Measurements from ENCODE around the gene SLC4A8. TPM values are rescaled to one million over a fixed set of nuclear protein-coding genes. Genes with fewer than 3 reads are reported as not detected.

The SLC4A8 gene
- total and polyA plus RNA-seq, 9 of the 15 experiments (the other 6 are each of a cell fraction or from before 2014, with no cell fraction given): 0.04 to 1.5 (median 0.12) TPM; not detected in 2

GRCh38 chr12:51546097-51546496, 121.5 kb downstream of the SLC4A8 start (continued):
- TF ChIP-seq HOMEZ (CRISPR knock-in tag; IDR thresholded peaks at IDR 0.05): no peak
- no peak for TF ChIP-seq GATAD2B (IDR thresholded peaks at IDR 0.05; ENCODE audit: borderline replicate concordance)
- TF ChIP-seq ZNF239 (CRISPR knock-in tag; IDR thresholded peaks at IDR 0.05): no peak

GRCh38 chr12:51547606-51548005, 123.0 kb downstream of the SLC4A8 start:
- H2AFZ ChIP-seq (ENCODE audit: low read depth, low read length): no peak overlapping the region
- ATAC-seq (no peak), FAIRE-seq (no peak), DNase-seq (ENCODE audit: extremely low read depth in 1 of 4, low spot score in 3 of 4) (no peak)
- no TSS peak for BruUV-seq (replicated peaks)
- no peak overlapping the region for H3K4me3 ChIP-seq
- no peaks in the 10 kb centered on the region for H3K9me1 ChIP-seq (ENCODE audit: control insufficient read depth, insufficient read depth, low read length)
- H3K27me3 ChIP-seq (ENCODE audit: control insufficient read depth in 2 of 2, insufficient read depth in 2 of 2, low read length in 2 of 2): peaks cover 4 to 5% of the 10 kb centered on the region in 2 experiments; a peak in 2 of 5 replicates
- POLR2A ChIA-PET: no interaction called here
- intact Hi-C loops (cut with micrococcal nuclease): no loop called here
- H3K79me2 ChIP-seq (ENCODE audit: control insufficient read depth, insufficient read depth, low read length): no peaks in the 10 kb centered on the region
- CTCF ChIA-PET (ENCODE audit: low intra/inter-chr PET ratio): no interaction called here
- H3K9ac ChIP-seq (ENCODE audit: insufficient read depth in 1 of 2, low read depth in 2 of 2, low read length in 2 of 2): no peak overlapping the region
- 0% methylated on average over 6 of the region's 6 CpGs for WGBS (ENCODE audit: insufficient coverage, low coverage, missing lambda C conversion rate)
- H3K4me1 ChIP-seq (replicated peaks in 1 of 2; ENCODE audit: control insufficient read depth in 2 of 2, insufficient read depth in 2 of 2, low read length in 2 of 2): no peaks in the 10 kb centered on the region
- no peaks in the 10 kb centered on the region for H3K36me3 ChIP-seq (ENCODE audit: control insufficient read depth, insufficient read depth, low read length)
- in situ Hi-C loops (cut with MboI): no loop called here
- H3K27ac ChIP-seq (ENCODE audit: extremely low read depth, low read depth, low read length): no peak overlapping the region
- H3K4me2 ChIP-seq (ENCODE audit: insufficient read depth, low read length): no peak overlapping the region
- H3K9me3 ChIP-seq (replicated peaks; ENCODE audit: control insufficient read depth, insufficient read depth, low read depth, low read length): no peaks in the 10 kb centered on the region
- no peaks in the 10 kb centered on the region for H4K20me1 ChIP-seq (replicated peaks; ENCODE audit: control insufficient read depth, insufficient read depth, low read length)
- TF ChIP-seq, protein P1, sequence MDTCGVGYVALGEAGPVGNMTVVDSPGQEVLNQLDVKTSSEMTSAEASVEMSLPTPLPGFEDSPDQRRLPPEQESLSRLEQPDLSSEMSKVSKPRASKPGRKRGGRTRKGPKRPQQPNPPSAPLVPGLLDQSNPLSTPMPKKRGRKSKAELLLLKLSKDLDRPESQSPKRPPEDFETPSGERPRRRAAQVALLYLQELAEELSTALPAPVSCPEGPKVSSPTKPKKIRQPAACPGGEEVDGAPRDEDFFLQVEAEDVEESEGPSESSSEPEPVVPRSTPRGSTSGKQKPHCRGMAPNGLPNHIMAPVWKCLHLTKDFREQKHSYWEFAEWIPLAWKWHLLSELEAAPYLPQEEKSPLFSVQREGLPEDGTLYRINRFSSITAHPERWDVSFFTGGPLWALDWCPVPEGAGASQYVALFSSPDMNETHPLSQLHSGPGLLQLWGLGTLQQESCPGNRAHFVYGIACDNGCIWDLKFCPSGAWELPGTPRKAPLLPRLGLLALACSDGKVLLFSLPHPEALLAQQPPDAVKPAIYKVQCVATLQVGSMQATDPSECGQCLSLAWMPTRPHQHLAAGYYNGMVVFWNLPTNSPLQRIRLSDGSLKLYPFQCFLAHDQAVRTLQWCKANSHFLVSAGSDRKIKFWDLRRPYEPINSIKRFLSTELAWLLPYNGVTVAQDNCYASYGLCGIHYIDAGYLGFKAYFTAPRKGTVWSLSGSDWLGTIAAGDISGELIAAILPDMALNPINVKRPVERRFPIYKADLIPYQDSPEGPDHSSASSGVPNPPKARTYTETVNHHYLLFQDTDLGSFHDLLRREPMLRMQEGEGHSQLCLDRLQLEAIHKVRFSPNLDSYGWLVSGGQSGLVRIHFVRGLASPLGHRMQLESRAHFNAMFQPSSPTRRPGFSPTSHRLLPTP (IDR thresholded peaks at IDR 0.05; ENCODE audit: borderline replicate concordance, extremely low read depth, insufficient read length): no peak
- TF ChIP-seq ERF (CRISPR knock-in tag; IDR thresholded peaks at IDR 0.05) (no peak), HEY1 (CRISPR knock-in tag; IDR thresholded peaks at IDR 0.05; ENCODE audit: borderline replicate concordance) (no peak), PHF8 (IDR thresholded peaks at IDR 0.05; ENCODE audit: borderline replicate concordance, low read length) (no peak), DACH1 (IDR thresholded peaks at IDR 0.05; ENCODE audit: partially characterized antibody) (no peak), PYGO2 (tag; IDR thresholded peaks at IDR 0.05) (no peak), ZBTB5 (IDR thresholded peaks at IDR 0.05) (no peak), PTTG1 (tag; IDR thresholded peaks at IDR 0.05; ENCODE audit: low read depth) (no peak)
- TF ChIP-seq, protein P2, sequence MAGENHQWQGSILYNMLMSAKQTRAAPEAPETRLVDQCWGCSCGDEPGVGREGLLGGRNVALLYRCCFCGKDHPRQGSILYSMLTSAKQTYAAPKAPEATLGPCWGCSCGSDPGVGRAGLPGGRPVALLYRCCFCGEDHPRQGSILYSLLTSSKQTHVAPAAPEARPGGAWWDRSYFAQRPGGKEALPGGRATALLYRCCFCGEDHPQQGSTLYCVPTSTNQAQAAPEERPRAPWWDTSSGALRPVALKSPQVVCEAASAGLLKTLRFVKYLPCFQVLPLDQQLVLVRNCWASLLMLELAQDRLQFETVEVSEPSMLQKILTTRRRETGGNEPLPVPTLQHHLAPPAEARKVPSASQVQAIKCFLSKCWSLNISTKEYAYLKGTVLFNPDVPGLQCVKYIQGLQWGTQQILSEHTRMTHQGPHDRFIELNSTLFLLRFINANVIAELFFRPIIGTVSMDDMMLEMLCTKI (IDR thresholded peaks at IDR 0.05; ENCODE audit: partially characterized antibody): no peak

Data from K562 (cell line).